Stimulated activated CD4-positive, alpha-beta T cell treated with anti-CD3 and anti-CD28 coated beads, Interleukin-2, amount 100 ng/mL, for 24 hours (primary cell): ENCODE measurements around the gene TEF.

Experiments
- DNase-seq, 2 donors: peaks; one replicate each; pipeline ENCODE4 v3.0.0-alpha.2; 2020

Gene TEF

GRCh38 chr22:41354979-41355378 lies 26.8 kb upstream of the TEF start:
- DNase-seq, result no peak

GRCh38 chr22:41355895-41356294 lies 25.8 kb upstream of the TEF start:
- DNase-seq, result no peak

GRCh38 chr22:41356430-41357028 lies 25.2 kb upstream of the TEF start:
- no peak for DNase-seq

- no peak for DNase-seq
These were observed 24.6 kb upstream of the TEF start for GRCh38 chr22:41357191-41357590.

GRCh38 chr22:41358927-41359326 lies 22.8 kb upstream of the TEF start:
- DNase-seq, result no peak

GRCh38 chr22:41359376-41359775 lies 22.4 kb upstream of the TEF start:
- no peak for DNase-seq

GRCh38 chr22:41360126-41360525 lies 21.6 kb upstream of the TEF start:
- DNase-seq, result no peak

- no peak for DNase-seq
These were observed 19.9 kb upstream of the TEF start for GRCh38 chr22:41361716-41362310.

- no peak for DNase-seq
These were observed 19.1 kb upstream of the TEF start for GRCh38 chr22:41362615-41363014.

- DNase-seq, result no peak
These were observed 17.5 kb upstream of the TEF start for GRCh38 chr22:41364233-41364632.

- DNase-seq, result no peak
These were observed 16.8 kb upstream of the TEF start for GRCh38 chr22:41364955-41365354.

GRCh38 chr22:41365425-41365824 lies 16.3 kb upstream of the TEF start:
- DNase-seq, result no peak

GRCh38 chr22:41366323-41367029 lies 15.3 kb upstream of the TEF start:
- no peak for DNase-seq

- peak in 1 of 2 donors; percentile 22 for DNase-seq
These were observed 14.6 kb upstream of the TEF start for GRCh38 chr22:41367039-41367679.

GRCh38 chr22:41367680-41368542 lies 13.8 kb upstream of the TEF start:
- DNase-seq, result no peak

GRCh38 chr22:41368543-41369423 lies 13.0 kb upstream of the TEF start:
- no peak for DNase-seq

- no peak for DNase-seq
These were observed 12.4 kb upstream of the TEF start for GRCh38 chr22:41369424-41369745.

GRCh38 chr22:41369837-41370236 lies 11.9 kb upstream of the TEF start:
- no peak for DNase-seq

GRCh38 chr22:41377846-41378245 lies 3.9 kb upstream of the TEF start:
- DNase-seq, result no peak

- no peak for DNase-seq
These were observed 781 bp upstream of the TEF start for GRCh38 chr22:41380993-41381328.

GRCh38 chr22:41382098-41382578 lies 396 bp downstream of the TEF start:
- peak; percentile 61 to 64 for DNase-seq

- peak in 1 of 2 donors; percentile 26 for DNase-seq
These were observed 868 bp downstream of the TEF start for GRCh38 chr22:41382610-41383009.
